PFSK-1 (cell line): Measurements from ENCODE around the gene ZNF408.

Experiments
- POLR2AphosphoS5 ChIP-seq: IDR thresholded peaks from 2 replicates; pipeline ENCODE4 v1.6.1; 2012; ENCODE audit warnings: low read depth, mild to moderate bottlenecking, control low read depth, low read length, moderate library complexity
- REST ChIP-seq, 2 experiments: IDR thresholded peaks; 2 replicates each; pipeline versions ENCODE4 v1.6.1 to v1.8.0; 2011 to 2012; ENCODE audit warnings: low read depth in 2 of 2, low read length in 2 of 2, control low read depth in 1 of 2, inconsistent platforms in 1 of 2, mild to moderate bottlenecking in 1 of 2, moderate library complexity in 1 of 2; ENCODE audit not compliant: insufficient read depth in 1 of 2

- no peak for TF ChIP-seq REST (IDR thresholded peaks at IDR 0.05; ENCODE audit: insufficient read depth in 1 of 2, low read depth in 2 of 2, low read length in 2 of 2)
- no peak for TF ChIP-seq POLR2AphosphoS5
Measured at GRCh38 chr11:46673713-46674462, 26.9 kb upstream of the ZNF408 start.
